K562 (cell line): ENCODE results near the gene PAIP2. TPM values are rescaled to one million over a fixed set of nuclear protein-coding genes. Genes with fewer than 3 reads are reported as not detected.
A peak's percentile ranks its signal among the peaks of the same experiment; 100 is the strongest.

ENCODE experiments used
- CSDE1 ChIP-seq, 2 experiments: fragments of 450-650 bp; IDR thresholded peaks; 2 replicates each; pipeline ENCODE4 v1.6.1; 2016; ENCODE audit warnings: mild to moderate bottlenecking in 1 of 2
- DDX20 ChIP-seq: fragments of 450-650 bp; IDR thresholded peaks from 2 replicates; pipeline ENCODE4 v1.6.1; 2016; ENCODE audit warnings: missing genetic modification characterization, low read depth, mild to moderate bottlenecking, missing compliant biosample characterization, moderate library complexity
- E2F4 ChIP-seq: sonication (generic); formaldehyde crosslinking; IDR thresholded peaks from 2 replicates; pipeline ENCODE4 v1.8.0; 2022; ENCODE audit warnings: mild to moderate bottlenecking, low read depth, missing genetic modification reagents
- ELF1 ChIP-seq: fragments of 200-800 bp; sonication (Bioruptor generic); IDR thresholded peaks from 2 replicates; pipeline ENCODE4 v1.6.1; 2016; ENCODE audit warnings: missing genetic modification characterization, missing compliant biosample characterization
- ETS1 ChIP-seq: conservative IDR thresholded peaks from 2 replicates; pipeline ENCODE4 v1.6.1; 2011; ENCODE audit warnings: low read depth, mild to moderate bottlenecking, low read length; ENCODE audit not compliant: control insufficient read depth
- FOS ChIP-seq: IDR thresholded peaks from 3 replicates; pipeline ENCODE4 v1.6.1; 2011; ENCODE audit not compliant: insufficient read length; ENCODE audit errors: extremely low read depth
- MEF2A ChIP-seq: IDR thresholded peaks from 2 replicates; pipeline ENCODE4 v1.6.1; 2011; ENCODE audit warnings: low read depth, mild to moderate bottlenecking, low read length, moderate library complexity; ENCODE audit not compliant: control insufficient read depth
- MLX ChIP-seq, 2 experiments: fragments of 450-650 bp in 1 of 2; sonication (generic) in 1 of 2; formaldehyde crosslinking; conservative IDR thresholded peaks; 2 replicates each; pipeline versions ENCODE4 v1.4.0 to v1.8.1; 2020 to 2022; ENCODE audit warnings: mild to moderate bottlenecking in 1 of 2, missing genetic modification reagents in 1 of 2
- NFE2 ChIP-seq: IDR thresholded peaks from 2 replicates; pipeline ENCODE4 v1.6.1; 2014; ENCODE audit warnings: antibody characterized with exemption, low read depth
- PRMT5 ChIP-seq: sonication (generic); formaldehyde crosslinking; IDR thresholded peaks from 2 replicates; pipeline ENCODE4 v1.5.0; 2020; ENCODE audit warnings: missing genetic modification reagents
- STAG1 ChIP-seq: sonication (generic); formaldehyde crosslinking; IDR thresholded peaks from 2 replicates; pipeline ENCODE4 v1.5.0; 2020; ENCODE audit warnings: missing genetic modification reagents, borderline replicate concordance
- TAF7 ChIP-seq: fragments of 450-650 bp; IDR thresholded peaks from 2 replicates; pipeline ENCODE4 v1.6.1; 2016; ENCODE audit warnings: missing genetic modification characterization, missing compliant biosample characterization
- UBTF ChIP-seq, 2 experiments: IDR thresholded peaks; 2 replicates each; pipeline ENCODE4 v1.6.1; 2012; ENCODE audit warnings: improper control_type of control experiment in 2 of 2, low read depth in 2 of 2, low read length in 2 of 2, borderline replicate concordance in 1 of 2
- ZNF655 ChIP-seq: fragments of 250-450 bp; sonication (Bioruptor Pico); IDR thresholded peaks from 2 replicates; pipeline ENCODE4 v1.5.0; 2021
- polyA plus RNA-seq, 8 experiments: library from polyadenylated mRNA; depleted of rRNA in 4 of 8; stranded (reverse) in 5 of 8; unstranded in 3 of 8; fragments of >200 nt; fragmentation: Nextera tagmentation in 2 of 8; fragmentation: Illumina TruSeq in 1 of 8; extraction: Ambion mirVana in 2 of 8; extraction: Trizol in 1 of 8; gene quantifications; 2 replicates each; pipeline versions ENCODE4 v1.2.1 to v1.2.3, GENCODE V29; 2011 to 2014; ENCODE audit warnings: inconsistent platforms in 1 of 8, missing spikeins in 1 of 8
- total RNA-seq, 7 experiments: library from RNA; depleted of rRNA in 6 of 7; stranded (reverse); fragments of >200 nt in 6 of 7; fragmentation: Illumina TruSeq in 2 of 7; extraction: Trizol in 2 of 7; gene quantifications; 2 replicates each; pipeline versions ENCODE4 v1.2.1 to v1.2.3, GENCODE V29; 2011 to 2021; ENCODE audit warnings: low replicate concordance in 1 of 7
- TF ChIP-seq, protein P1 (sequence below): fragments of 250-450 bp; sonication (Bioruptor Pico); IDR thresholded peaks from 2 replicates; pipeline ENCODE4 v1.8.0; 2022; ENCODE audit warnings: inconsistent platforms
- TF ChIP-seq, protein P2 (sequence below): fragments of 450-650 bp; IDR thresholded peaks from 2 replicates; pipeline ENCODE4 v1.6.1; 2017; ENCODE audit warnings: antibody characterized with exemption

Gene PAIP2
- total and polyA plus RNA-seq, 9 of the 15 experiments (the other 6 are each of a cell fraction or from before 2014, with no cell fraction given): 78.3 to 187 (median 128) TPM

- TF ChIP-seq ETS1 (no peak), FOS (no peak), MEF2A (no peak), DDX20 (tag) (no peak), E2F4 (CRISPR knock-in tag) (no peak), UBTF (IDR thresholded peaks at IDR 0.05; ENCODE audit: borderline replicate concordance in 1 of 2, low read depth in 2 of 2, low read length in 2 of 2) (peak in 1 of 2 experiments; percentile 68; a peak in 2 of 4 replicates), ELF1 (tag) (no peak), ZNF655 (CRISPR knock-in tag) (no peak), NFE2 (no peak), STAG1 (no peak), PRMT5 (no peak), CSDE1 (IDR thresholded peaks at IDR 0.05) (no peak), TAF7 (tag) (no peak), MLX (CRISPR knock-in tag; conservative IDR thresholded peaks at IDR 0.05) (no peak)
- TF ChIP-seq, protein P1, sequence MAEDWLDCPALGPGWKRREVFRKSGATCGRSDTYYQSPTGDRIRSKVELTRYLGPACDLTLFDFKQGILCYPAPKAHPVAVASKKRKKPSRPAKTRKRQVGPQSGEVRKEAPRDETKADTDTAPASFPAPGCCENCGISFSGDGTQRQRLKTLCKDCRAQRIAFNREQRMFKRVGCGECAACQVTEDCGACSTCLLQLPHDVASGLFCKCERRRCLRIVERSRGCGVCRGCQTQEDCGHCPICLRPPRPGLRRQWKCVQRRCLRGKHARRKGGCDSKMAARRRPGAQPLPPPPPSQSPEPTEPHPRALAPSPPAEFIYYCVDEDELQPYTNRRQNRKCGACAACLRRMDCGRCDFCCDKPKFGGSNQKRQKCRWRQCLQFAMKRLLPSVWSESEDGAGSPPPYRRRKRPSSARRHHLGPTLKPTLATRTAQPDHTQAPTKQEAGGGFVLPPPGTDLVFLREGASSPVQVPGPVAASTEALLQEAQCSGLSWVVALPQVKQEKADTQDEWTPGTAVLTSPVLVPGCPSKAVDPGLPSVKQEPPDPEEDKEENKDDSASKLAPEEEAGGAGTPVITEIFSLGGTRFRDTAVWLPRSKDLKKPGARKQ (CRISPR knock-in tag): no peak
- TF ChIP-seq, protein P2, sequence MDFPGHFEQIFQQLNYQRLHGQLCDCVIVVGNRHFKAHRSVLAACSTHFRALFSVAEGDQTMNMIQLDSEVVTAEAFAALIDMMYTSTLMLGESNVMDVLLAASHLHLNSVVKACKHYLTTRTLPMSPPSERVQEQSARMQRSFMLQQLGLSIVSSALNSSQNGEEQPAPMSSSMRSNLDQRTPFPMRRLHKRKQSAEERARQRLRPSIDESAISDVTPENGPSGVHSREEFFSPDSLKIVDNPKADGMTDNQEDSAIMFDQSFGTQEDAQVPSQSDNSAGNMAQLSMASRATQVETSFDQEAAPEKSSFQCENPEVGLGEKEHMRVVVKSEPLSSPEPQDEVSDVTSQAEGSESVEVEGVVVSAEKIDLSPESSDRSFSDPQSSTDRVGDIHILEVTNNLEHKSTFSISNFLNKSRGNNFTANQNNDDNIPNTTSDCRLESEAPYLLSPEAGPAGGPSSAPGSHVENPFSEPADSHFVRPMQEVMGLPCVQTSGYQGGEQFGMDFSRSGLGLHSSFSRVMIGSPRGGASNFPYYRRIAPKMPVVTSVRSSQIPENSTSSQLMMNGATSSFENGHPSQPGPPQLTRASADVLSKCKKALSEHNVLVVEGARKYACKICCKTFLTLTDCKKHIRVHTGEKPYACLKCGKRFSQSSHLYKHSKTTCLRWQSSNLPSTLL: no peak
Observed at GRCh38 chr5:139294374-139295165, 47.1 kb upstream of the PAIP2 start (continued).
